HepG2 (cell line): ENCODE results near the gene JPT1. TPM values are rescaled to one million over a fixed set of nuclear protein-coding genes. Genes with fewer than 3 reads are reported as not detected.

Experiments used
- AGO1 ChIP-seq: fragments of 200-400 bp; formaldehyde crosslinking; IDR thresholded peaks from 2 replicates; pipeline ENCODE4 v1.6.1; 2017; ENCODE audit warnings: mild to moderate bottlenecking, low read depth, low read length, moderate library complexity; ENCODE audit not compliant: poor library complexity, severe bottlenecking
- GZF1 ChIP-seq: sonication (generic); formaldehyde crosslinking; IDR thresholded peaks from 2 replicates; pipeline ENCODE4 v1.5.1; 2020; ENCODE audit warnings: mild to moderate bottlenecking, missing genetic modification reagents
- HHEX ChIP-seq: IDR thresholded peaks from 2 replicates; pipeline ENCODE4 v1.6.1; 2016; ENCODE audit warnings: control low read depth
- HINFP ChIP-seq: sonication (generic); formaldehyde crosslinking; IDR thresholded peaks from 2 replicates; pipeline ENCODE4 v1.4.0; 2020; ENCODE audit warnings: low read depth, mild to moderate bottlenecking, missing genetic modification reagents
- JDP2 ChIP-seq: sonication (generic); formaldehyde crosslinking; IDR thresholded peaks from 2 replicates; pipeline ENCODE4 v1.8.1; 2022; ENCODE audit warnings: missing genetic modification reagents, borderline replicate concordance
- MYC ChIP-seq: sonication (generic); formaldehyde crosslinking; IDR thresholded peaks from 2 replicates; pipeline ENCODE4 v1.9.0; 2021; ENCODE audit warnings: missing genetic modification reagents, borderline replicate concordance
- NCOA5 ChIP-seq: sonication (generic); formaldehyde crosslinking; IDR thresholded peaks from 2 replicates; pipeline ENCODE4 v1.4.0; 2020; ENCODE audit warnings: missing genetic modification reagents
- NONO ChIP-seq, 2 experiments: fragments of 450-650 bp in 1 of 2; sonication (generic) in 1 of 2; formaldehyde crosslinking in 1 of 2; IDR thresholded peaks in 1 of 2; conservative IDR thresholded peaks in 1 of 2; 2 replicates each; pipeline versions ENCODE4 v1.6.1 to v1.8.0; 2017 to 2022; ENCODE audit warnings: mild to moderate bottlenecking in 1 of 2, missing genetic modification reagents in 1 of 2, moderate library complexity in 1 of 2
- TFE3 ChIP-seq: IDR thresholded peaks from 2 replicates; pipeline ENCODE4 v1.6.1; 2016
- ZC3H4 ChIP-seq: sonication (generic); formaldehyde crosslinking; IDR thresholded peaks from 2 replicates; pipeline ENCODE4 v1.4.0; 2020; ENCODE audit warnings: missing genetic modification reagents, borderline replicate concordance
- ZFP36 ChIP-seq: fragments of 150-350 bp; IDR thresholded peaks from 2 replicates; pipeline ENCODE4 v1.6.1; 2018; ENCODE audit warnings: borderline replicate concordance, low read length, low read depth; ENCODE audit not compliant: partially characterized antibody
- ZHX2 ChIP-seq, 2 experiments: sonication (generic) in 1 of 2; formaldehyde crosslinking in 1 of 2; IDR thresholded peaks; 2 replicates each; pipeline versions ENCODE4 v1.6.1 to v1.9.0; 2014 to 2022; ENCODE audit warnings: antibody characterized with exemption in 1 of 2, borderline replicate concordance in 1 of 2, inconsistent platforms in 1 of 2, low read depth in 1 of 2, missing genetic modification reagents in 1 of 2
- ZNF382 ChIP-seq: sonication (generic); formaldehyde crosslinking; IDR thresholded peaks from 2 replicates; pipeline ENCODE4 v1.5.0; 2020; ENCODE audit warnings: missing genetic modification reagents, mild to moderate bottlenecking, borderline replicate concordance
- ZNF430 ChIP-seq: sonication (generic); formaldehyde crosslinking; IDR thresholded peaks from 2 replicates; pipeline ENCODE4 v1.9.0; 2021; ENCODE audit warnings: mild to moderate bottlenecking, missing genetic modification reagents
- ZNF569 ChIP-seq: sonication (generic); formaldehyde crosslinking; IDR thresholded peaks from 2 replicates; pipeline ENCODE4 v1.5.0; 2020; ENCODE audit warnings: mild to moderate bottlenecking, missing genetic modification reagents, moderate library complexity, borderline replicate concordance
- polyA plus RNA-seq, 8 experiments: library from polyadenylated mRNA; depleted of rRNA in 3 of 8; stranded (reverse) in 7 of 8; unstranded in 1 of 8; fragments of >200 nt; fragmentation: Illumina TruSeq in 4 of 8; extraction: Trizol in 4 of 8; gene quantifications; 2 replicates each; pipeline versions ENCODE4 v1.2.1 to v1.2.3, GENCODE V29; 2011 to 2016; ENCODE audit warnings: low read depth in 4 of 8, missing spikeins in 1 of 8, mixed read lengths in 1 of 8; ENCODE audit not compliant: insufficient read depth in 1 of 8
- total RNA-seq, 5 experiments: library from RNA; depleted of rRNA; stranded (reverse); fragments of >200 nt; fragmentation: Illumina TruSeq; extraction: Trizol; gene quantifications; 2 replicates each; pipeline ENCODE4 v1.2.3, GENCODE V29; 2016; ENCODE audit warnings: low read depth in 1 of 5
- TF ChIP-seq, protein P1 (sequence below): sonication (generic); formaldehyde crosslinking; IDR thresholded peaks from 2 replicates; pipeline ENCODE4 v1.4.0; 2020; ENCODE audit warnings: missing genetic modification reagents

JPT1 gene
- total and polyA plus RNA-seq, 2 of the 13 experiments (the other 11 are each of a cell fraction or from before 2014, with no cell fraction given): 43.3 to 256 TPM

- TF ChIP-seq ZHX2 (IDR thresholded peaks at IDR 0.05; ENCODE audit: low read depth): no peak
- TF ChIP-seq ZHX2 (CRISPR knock-in tag; IDR thresholded peaks at IDR 0.05; ENCODE audit: borderline replicate concordance): peak; percentile 76; the same call in 1 of the 2 replicates
- TF ChIP-seq, protein P1, sequence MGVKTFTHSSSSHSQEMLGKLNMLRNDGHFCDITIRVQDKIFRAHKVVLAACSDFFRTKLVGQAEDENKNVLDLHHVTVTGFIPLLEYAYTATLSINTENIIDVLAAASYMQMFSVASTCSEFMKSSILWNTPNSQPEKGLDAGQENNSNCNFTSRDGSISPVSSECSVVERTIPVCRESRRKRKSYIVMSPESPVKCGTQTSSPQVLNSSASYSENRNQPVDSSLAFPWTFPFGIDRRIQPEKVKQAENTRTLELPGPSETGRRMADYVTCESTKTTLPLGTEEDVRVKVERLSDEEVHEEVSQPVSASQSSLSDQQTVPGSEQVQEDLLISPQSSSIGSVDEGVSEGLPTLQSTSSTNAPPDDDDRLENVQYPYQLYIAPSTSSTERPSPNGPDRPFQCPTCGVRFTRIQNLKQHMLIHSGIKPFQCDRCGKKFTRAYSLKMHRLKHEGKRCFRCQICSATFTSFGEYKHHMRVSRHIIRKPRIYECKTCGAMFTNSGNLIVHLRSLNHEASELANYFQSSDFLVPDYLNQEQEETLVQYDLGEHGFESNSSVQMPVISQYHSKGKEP (CRISPR knock-in tag): 0 out of 2 replicates have a peak, but pooled peaks have one; percentile 46
- TF ChIP-seq ZNF430 (CRISPR knock-in tag): peak; percentile 69; the same call in 1 of the 2 replicates
- 0 out of 2 replicates have a peak, but pooled peaks have one; percentile 30 for TF ChIP-seq HINFP (CRISPR knock-in tag)
- no peak for TF ChIP-seq AGO1
- TF ChIP-seq MYC (CRISPR knock-in tag): peak; percentile 60
- TF ChIP-seq ZNF569 (CRISPR knock-in tag): 0 out of 2 replicates have a peak, but pooled peaks have one; percentile 74
- no peak for TF ChIP-seq NCOA5
- TF ChIP-seq GZF1: no peak
- TF ChIP-seq JDP2 (CRISPR knock-in tag): no peak
- TF ChIP-seq TFE3 (CRISPR knock-in tag): 0 out of 2 replicates have a peak, but pooled peaks have one; percentile 16
- TF ChIP-seq ZNF382: no peak
- TF ChIP-seq NONO (IDR thresholded peaks at IDR 0.05): no peak
- TF ChIP-seq NONO (CRISPR knock-in tag; conservative IDR thresholded peaks at IDR 0.05): 0 out of 2 replicates have a peak, but pooled peaks have one; percentile 43
- no peak for TF ChIP-seq HHEX (CRISPR knock-in tag)
- no peak for TF ChIP-seq ZFP36
- TF ChIP-seq ZC3H4 (CRISPR knock-in tag): no peak
Observed at GRCh38 chr17:75109407-75110233, 44.7 kb downstream of the JPT1 start, which contains the start of gene ARMC7 (continued).
